ENCODE data around the gene LDLR. TPM values are rescaled to one million over a fixed set of nuclear protein-coding genes. Genes with fewer than 3 reads are reported as not detected.

The LDLR gene
- 23.5 and 32.0 TPM in 2 replicates for total RNA-seq (2014; rRNA removed; shearing (Covaris generic); ENCODE audit: low replicate concordance)

DNA sequence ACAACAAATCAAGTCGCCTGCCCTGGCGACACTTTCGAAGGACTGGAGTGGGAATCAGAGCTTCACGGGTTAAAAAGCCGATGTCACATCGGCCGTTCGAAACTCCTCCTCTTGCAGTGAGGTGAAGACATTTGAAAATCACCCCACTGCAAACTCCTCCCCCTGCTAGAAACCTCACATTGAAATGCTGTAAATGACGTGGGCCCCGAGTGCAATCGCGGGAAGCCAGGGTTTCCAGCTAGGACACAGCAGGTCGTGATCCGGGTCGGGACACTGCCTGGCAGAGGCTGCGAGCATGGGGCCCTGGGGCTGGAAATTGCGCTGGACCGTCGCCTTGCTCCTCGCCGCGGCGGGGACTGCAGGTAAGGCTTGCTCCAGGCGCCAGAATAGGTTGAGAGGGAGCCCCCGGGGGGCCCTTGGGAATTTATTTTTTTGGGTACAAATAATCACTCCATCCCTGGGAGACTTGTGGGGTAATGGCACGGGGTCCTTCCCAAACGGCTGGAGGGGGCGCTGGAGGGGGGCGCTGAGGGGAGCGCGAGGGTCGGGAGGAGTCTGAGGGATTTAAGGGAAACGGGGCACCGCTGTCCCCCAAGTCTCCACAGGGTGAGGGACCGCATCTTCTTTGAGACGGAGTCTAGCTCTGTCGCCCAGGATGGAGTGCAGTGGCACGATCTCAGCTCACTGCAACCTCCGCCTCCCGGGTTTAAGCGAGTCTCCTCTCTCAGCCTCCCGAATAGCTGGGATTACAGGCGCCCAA lies at the start of gene LDLR:
Gene LDLR (plus strand): TSS at position 210 of the 760 bp plus-strand sequence. CDS start 86 bp downstream, at position 296.
- Histone ChIP-seq H3K4me3 (peak within 1 kb of the TSS; percentile 96), H3K27me3 (no peaks in the 10 kb centered on the region), H3K9me3 (no peaks in the 10 kb centered on the region; the same call in 1 of the 2 replicates), H3K36me3 (peaks cover 44% of the 10 kb centered on the region)
- peak; percentile 88 for DNase-seq

DNA sequence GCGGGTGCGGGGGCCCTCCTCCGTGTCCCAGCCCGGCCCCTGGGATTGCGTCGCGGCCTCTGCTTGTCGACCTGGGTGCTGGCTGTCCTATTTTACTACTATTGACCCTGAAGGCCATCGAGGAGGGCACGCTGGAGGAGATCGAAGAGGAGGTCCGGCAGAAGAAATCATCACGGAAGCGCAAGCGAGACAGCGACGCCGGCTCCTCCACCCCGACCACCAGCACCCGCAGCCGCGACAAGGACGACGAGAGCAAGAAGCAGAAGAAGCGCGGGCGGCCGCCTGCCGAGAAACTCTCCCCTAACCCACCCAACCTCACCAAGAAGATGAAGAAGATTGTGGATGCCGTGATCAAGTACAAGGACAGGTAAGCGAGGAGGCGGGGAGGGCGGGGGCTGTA lies 48.1 kb upstream of the LDLR start:
- Histone ChIP-seq H3K9me3 (no peaks in the 10 kb centered on the region), H3K27me3 (no peaks in the 10 kb centered on the region), H3K36me3 (peaks cover 99% of the 10 kb centered on the region), H3K4me3 (no peak overlapping the region)
- DNase-seq = no peak

DNA sequence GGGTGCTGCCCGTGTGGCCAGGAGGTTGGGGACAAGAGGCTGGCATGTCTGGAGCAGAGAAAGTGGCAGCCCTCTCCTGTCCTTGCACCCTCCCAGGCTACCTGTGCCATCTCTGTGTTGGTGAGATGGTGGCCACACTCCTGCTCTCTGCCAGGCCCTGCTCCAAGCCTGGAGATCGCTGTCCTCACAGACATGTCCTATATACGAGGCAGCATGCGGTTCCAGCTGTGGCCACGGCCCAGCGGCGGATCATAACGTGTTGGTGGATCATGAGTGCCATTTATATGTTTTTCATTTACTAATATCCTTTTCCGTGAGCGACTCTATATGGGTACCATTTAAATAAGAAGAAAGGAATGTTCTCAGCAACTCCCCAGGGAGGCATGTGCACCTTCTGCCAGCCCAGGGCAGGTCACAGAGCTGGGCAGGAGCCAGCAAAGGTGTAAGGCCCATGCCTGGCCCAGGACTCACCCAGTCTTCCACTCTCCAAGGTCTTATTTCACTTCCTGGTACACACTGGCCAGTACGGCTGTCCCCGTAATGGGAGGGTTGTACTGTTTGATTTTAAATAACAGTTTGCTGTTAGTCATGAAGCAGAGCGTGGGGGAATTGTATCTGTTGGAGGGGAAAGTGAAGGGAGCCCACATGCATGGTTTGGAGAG lies 47.2 kb upstream of the LDLR start:
- DNase-seq = no peak
- no peaks in the 10 kb centered on the region for H3K27me3 ChIP-seq
- H3K4me3 ChIP-seq = no peak overlapping the region
- H3K36me3 ChIP-seq = peaks cover 97% of the 10 kb centered on the region
- no peaks in the 10 kb centered on the region for H3K9me3 ChIP-seq

GRCh38 chr19:11044431-11044830 lies 44.8 kb upstream of the LDLR start:
- Histone ChIP-seq H3K36me3 (peaks cover 93% of the 10 kb centered on the region), H3K4me3 (no peak overlapping the region), H3K9me3 (no peaks in the 10 kb centered on the region), H3K27me3 (no peaks in the 10 kb centered on the region)
- DNase-seq = no peak

- no peaks in the 10 kb centered on the region for H3K9me3 ChIP-seq
- peaks cover 93% of the 10 kb centered on the region for H3K36me3 ChIP-seq
- H3K27me3 ChIP-seq = no peaks in the 10 kb centered on the region
- H3K4me3 ChIP-seq = no peak overlapping the region
- DNase-seq = no peak
Observed at GRCh38 chr19:11045536-11045935, 43.7 kb upstream of the LDLR start.

- Histone ChIP-seq H3K27me3 (no peaks in the 10 kb centered on the region), H3K4me3 (no peak overlapping the region), H3K36me3 (peaks cover 85% of the 10 kb centered on the region), H3K9me3 (no peaks in the 10 kb centered on the region)
- no peak for DNase-seq
Observed at GRCh38 chr19:11046605-11047354, 42.5 kb upstream of the LDLR start.

DNA sequence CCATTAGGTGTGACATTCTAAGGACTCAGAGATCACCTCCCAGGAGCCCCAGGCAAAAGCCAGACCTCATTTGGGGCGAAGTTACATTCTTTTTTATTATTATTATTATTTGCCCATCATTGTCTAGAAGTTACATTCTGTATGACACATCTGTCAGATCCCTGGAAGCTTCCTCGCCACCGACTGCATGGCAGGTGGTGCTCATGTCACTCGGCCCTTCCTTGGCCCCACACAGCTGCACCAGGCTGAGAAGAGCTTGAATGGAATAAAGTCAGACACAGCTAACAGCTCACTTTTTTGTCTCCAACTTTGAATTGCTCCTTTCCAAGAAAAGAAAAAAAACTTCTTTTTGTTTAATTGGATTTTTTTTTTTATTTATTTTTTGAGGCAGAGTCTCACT lies 41.4 kb upstream of the LDLR start:
- DNase-seq = no peak
- Histone ChIP-seq H3K27me3 (no peaks in the 10 kb centered on the region), H3K4me3 (no peak overlapping the region), H3K36me3 (peaks cover 82% of the 10 kb centered on the region), H3K9me3 (no peaks in the 10 kb centered on the region)

DNA sequence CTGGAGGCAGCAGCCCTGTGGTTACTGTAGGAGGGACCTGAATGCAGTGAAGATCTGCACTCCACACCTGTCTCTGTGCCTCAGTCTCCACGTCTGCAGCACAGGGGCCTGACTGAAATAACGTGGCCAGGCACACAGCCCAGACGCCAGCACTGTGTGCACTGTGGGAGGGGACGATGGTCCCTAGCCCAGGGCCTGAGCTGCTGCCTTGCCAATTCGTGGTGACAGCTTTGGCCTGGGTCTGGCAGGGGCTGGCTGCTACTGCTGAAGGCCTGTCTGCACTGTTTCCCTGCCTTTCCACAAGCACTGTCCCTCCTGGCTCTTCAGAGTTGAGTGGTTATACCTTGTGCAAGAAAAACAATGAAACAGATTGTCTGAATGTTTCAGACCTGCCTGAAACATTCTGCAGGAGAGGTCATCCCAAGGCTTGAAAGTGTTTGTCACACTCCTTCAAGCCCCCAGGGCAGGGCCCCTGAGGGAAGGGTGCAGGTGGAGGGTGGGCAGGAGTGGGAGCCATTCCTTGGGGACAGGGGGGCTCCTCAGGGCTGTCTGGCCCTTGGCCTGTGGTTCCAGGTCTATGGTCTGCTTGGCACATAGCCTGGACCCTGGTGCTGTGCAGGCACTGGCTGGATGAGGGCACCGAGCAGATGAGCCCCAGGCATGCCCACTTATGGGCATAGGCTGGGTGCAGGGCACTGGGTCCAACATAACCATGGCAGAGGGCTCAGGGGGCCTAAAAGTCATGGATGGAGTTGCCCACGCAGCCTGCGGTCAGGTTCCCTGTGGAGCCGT lies 38.7 kb upstream of the LDLR start:
- no peaks in the 10 kb centered on the region for H3K9me3 ChIP-seq
- H3K36me3 ChIP-seq = peaks cover 73% of the 10 kb centered on the region
- DNase-seq = no peak
- no peaks in the 10 kb centered on the region for H3K27me3 ChIP-seq
- H3K4me3 ChIP-seq = no peak overlapping the region

DNA sequence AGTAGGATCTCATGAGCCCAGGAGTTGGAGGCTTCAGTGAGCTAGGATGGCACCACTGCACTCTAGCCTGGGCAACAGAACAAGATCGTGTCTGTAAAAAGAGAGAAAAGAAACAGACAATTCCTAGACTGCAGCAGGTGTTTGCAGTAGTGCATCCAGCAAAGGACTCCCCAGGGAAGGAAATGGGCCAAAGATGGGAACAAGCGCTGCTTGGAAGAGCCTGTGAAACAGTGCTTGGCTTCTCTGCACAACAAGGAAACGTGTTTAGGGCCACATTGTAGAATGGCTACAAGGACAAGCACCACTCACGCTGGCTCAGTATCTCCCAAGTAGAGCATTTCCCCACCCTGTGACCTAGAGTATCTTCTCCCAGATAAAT lies 35.5 kb upstream of the LDLR start:
- Histone ChIP-seq H3K36me3 (peaks cover 74% of the 10 kb centered on the region), H3K9me3 (no peaks in the 10 kb centered on the region), H3K27me3 (no peaks in the 10 kb centered on the region), H3K4me3 (no peak overlapping the region)
- DNase-seq = no peak

- H3K4me3 ChIP-seq = no peak overlapping the region
- no peaks in the 10 kb centered on the region for H3K9me3 ChIP-seq
- H3K36me3 ChIP-seq = peaks cover 72% of the 10 kb centered on the region
- no peak for DNase-seq
- H3K27me3 ChIP-seq = no peaks in the 10 kb centered on the region
Observed at GRCh38 chr19:11054200-11054599, 35.1 kb upstream of the LDLR start.

GRCh38 chr19:11054628-11055027 lies 34.6 kb upstream of the LDLR start:
- no peak for DNase-seq
- Histone ChIP-seq H3K9me3 (no peaks in the 10 kb centered on the region), H3K27me3 (no peaks in the 10 kb centered on the region), H3K4me3 (no peak overlapping the region), H3K36me3 (peaks cover 71% of the 10 kb centered on the region)

- H3K36me3 ChIP-seq = peaks cover 79% of the 10 kb centered on the region
- H3K27me3 ChIP-seq = no peaks in the 10 kb centered on the region
- no peaks in the 10 kb centered on the region; the same call in 1 of the 2 replicates for H3K9me3 ChIP-seq
- no peak overlapping the region for H3K4me3 ChIP-seq
- DNase-seq = no peak
Observed at GRCh38 chr19:11058246-11059030, 30.8 kb upstream of the LDLR start.

GRCh38 chr19:11059511-11060358 lies 29.5 kb upstream of the LDLR start:
- Histone ChIP-seq H3K36me3 (peaks cover 80% of the 10 kb centered on the region), H3K9me3 (no peaks in the 10 kb centered on the region; the same call in 1 of the 2 replicates), H3K27me3 (no peaks in the 10 kb centered on the region), H3K4me3 (no peak overlapping the region)
- no peak for DNase-seq

DNA sequence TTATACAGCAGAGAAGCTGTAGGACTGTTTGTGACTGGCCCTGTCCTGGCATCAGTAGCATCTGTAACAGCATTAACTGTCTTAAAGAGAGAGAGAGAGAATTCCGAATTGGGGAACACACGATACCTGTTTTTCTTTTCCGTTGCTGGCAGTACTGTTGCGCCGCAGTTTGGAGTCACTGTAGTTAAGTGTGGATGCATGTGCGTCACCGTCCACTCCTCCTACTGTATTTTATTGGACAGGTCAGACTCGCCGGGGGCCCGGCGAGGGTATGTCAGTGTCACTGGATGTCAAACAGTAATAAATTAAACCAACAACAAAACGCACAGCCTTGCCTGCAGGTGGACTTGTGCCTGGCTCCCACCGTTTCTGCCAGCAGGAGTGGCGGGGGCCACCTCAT lies 27.3 kb upstream of the LDLR start:
- H3K4me3 ChIP-seq = no peak overlapping the region
- no peaks in the 10 kb centered on the region; the same call in 1 of the 2 replicates for H3K9me3 ChIP-seq
- peaks cover 86% of the 10 kb centered on the region for H3K36me3 ChIP-seq
- no peak for DNase-seq
- H3K27me3 ChIP-seq = no peaks in the 10 kb centered on the region

- DNase-seq = no peak
Observed at GRCh38 chr19:11063434-11063833, 25.8 kb upstream of the LDLR start.

More at GRCh38 chr19:11063434-11063833, 25.8 kb upstream of the LDLR start:
- no peaks in the 10 kb centered on the region; the same call in 1 of the 2 replicates for H3K9me3 ChIP-seq
- H3K27me3 ChIP-seq = no peaks in the 10 kb centered on the region
- H3K36me3 ChIP-seq = peaks cover 84% of the 10 kb centered on the region
- H3K4me3 ChIP-seq = no peak overlapping the region
